Measurements from ENCODE around the gene PGAM4. TPM values are rescaled to one million over a fixed set of nuclear protein-coding genes. Genes with fewer than 3 reads are reported as not detected.
"Not testable (repeated sequence)": the region's sequence is repeated elsewhere in the genome, so short reads cannot be mapped to it uniquely, and the experiment has no call there.

PGAM4 gene
- total RNA-seq, 1 donor = not detected

GRCh38 chrX:77924320-77924859, 45.0 kb downstream of the PGAM4 start:
- no peaks in the 10 kb centered on the region for H3K9me3 ChIP-seq (ENCODE audit: low read depth, low read length)
- no peak overlapping the region for H3K27ac ChIP-seq (ENCODE audit: low read depth, low read length)
- H3K4me1 ChIP-seq (ENCODE audit: insufficient read depth, low read length) = no peaks in the 10 kb centered on the region
- H3K36me3 ChIP-seq (ENCODE audit: insufficient read depth, low read length) = no peaks in the 10 kb centered on the region
- no peak for DNase-seq (ENCODE audit: insufficient read length, low spot score, missing footprints)
- no peak overlapping the region for H3K4me3 ChIP-seq (ENCODE audit: insufficient read depth, low read length)
- H3K4me2 ChIP-seq (ENCODE audit: insufficient read depth, low read length) = no peak overlapping the region
- no peaks in the 10 kb centered on the region for H4K20me1 ChIP-seq (ENCODE audit: insufficient read depth, low read length)
- TF ChIP-seq CTCF (IDR thresholded peaks at IDR 0.05; ENCODE audit: extremely low read depth, low read depth, low read length) = no peak
- no peak overlapping the region for H2AFZ ChIP-seq (ENCODE audit: low read length)
- no peaks in the 10 kb centered on the region for H3K27me3 ChIP-seq (ENCODE audit: insufficient read depth, low read length)
- H3K79me2 ChIP-seq (ENCODE audit: insufficient read depth, low read length) = no peaks in the 10 kb centered on the region

DNA sequence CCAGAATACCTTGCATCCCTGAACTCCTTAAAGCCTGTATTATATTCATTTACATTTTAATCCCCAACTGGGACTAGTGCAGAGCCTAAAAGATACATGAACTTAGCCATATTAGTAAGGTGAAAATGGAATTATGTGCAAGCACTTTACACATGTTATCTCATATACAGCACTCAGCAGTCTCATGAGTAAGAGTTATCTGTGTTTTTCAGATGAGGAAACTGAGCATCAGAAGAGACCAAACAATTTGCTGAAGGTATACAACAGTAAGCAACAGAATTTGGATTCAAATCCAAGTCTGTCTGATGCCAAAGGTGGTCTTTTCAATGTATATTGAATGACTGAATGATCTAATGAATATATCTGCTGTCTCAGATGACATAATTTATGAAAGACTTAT, 46.7 kb downstream of the PGAM4 start:
- Histone ChIP-seq H3K4me2 (ENCODE audit: insufficient read depth, low read length) (no peak overlapping the region), H3K27me3 (ENCODE audit: insufficient read depth, low read length) (no peaks in the 10 kb centered on the region), H3K4me3 (ENCODE audit: insufficient read depth, low read length) (no peak overlapping the region), H3K27ac (ENCODE audit: low read depth, low read length) (no peak overlapping the region), H3K36me3 (ENCODE audit: insufficient read depth, low read length) (no peaks in the 10 kb centered on the region), H4K20me1 (ENCODE audit: insufficient read depth, low read length) (no peaks in the 10 kb centered on the region), H3K79me2 (ENCODE audit: insufficient read depth, low read length) (no peaks in the 10 kb centered on the region), H2AFZ (ENCODE audit: low read length) (no peak overlapping the region), H3K9me3 (ENCODE audit: low read depth, low read length) (no peaks in the 10 kb centered on the region), H3K4me1 (ENCODE audit: insufficient read depth, low read length) (peaks cover 3% of the 10 kb centered on the region)
- TF ChIP-seq CTCF (IDR thresholded peaks at IDR 0.05; ENCODE audit: extremely low read depth, low read depth, low read length) = no peak
- DNase-seq (ENCODE audit: insufficient read length, low spot score, missing footprints) = no peak

DNA sequence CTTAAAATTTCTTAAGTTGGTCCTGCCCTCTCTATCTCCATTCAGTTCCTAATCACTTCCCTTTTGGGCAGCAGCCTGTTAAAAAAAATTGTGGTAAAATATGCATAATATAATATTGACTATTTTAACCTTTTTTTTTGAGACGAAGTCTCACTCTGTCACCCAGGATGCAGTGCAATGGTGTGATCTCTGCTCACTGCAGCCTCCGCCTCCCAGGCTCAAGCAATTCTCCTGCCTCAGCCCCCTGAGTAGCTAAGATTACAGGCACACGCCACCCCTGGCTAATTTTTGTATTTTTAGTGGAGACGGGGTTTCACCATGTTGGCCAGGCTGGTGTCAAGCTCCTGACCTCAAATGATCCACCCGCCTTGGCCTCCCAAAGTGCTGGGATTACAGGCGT, 50.1 kb downstream of the PGAM4 start:
- not testable (repeated sequence) for H3K27ac ChIP-seq (ENCODE audit: low read depth, low read length); H3K9me3 ChIP-seq (ENCODE audit: low read depth, low read length); H3K4me1 ChIP-seq (ENCODE audit: insufficient read depth, low read length); DNase-seq (ENCODE audit: insufficient read length, low spot score, missing footprints); H3K79me2 ChIP-seq (ENCODE audit: insufficient read depth, low read length); H3K27me3 ChIP-seq (ENCODE audit: insufficient read depth, low read length); H4K20me1 ChIP-seq (ENCODE audit: insufficient read depth, low read length); H2AFZ ChIP-seq (ENCODE audit: low read length); H3K4me2 ChIP-seq (ENCODE audit: insufficient read depth, low read length); H3K36me3 ChIP-seq (ENCODE audit: insufficient read depth, low read length); H3K4me3 ChIP-seq (ENCODE audit: insufficient read depth, low read length)

DNA sequence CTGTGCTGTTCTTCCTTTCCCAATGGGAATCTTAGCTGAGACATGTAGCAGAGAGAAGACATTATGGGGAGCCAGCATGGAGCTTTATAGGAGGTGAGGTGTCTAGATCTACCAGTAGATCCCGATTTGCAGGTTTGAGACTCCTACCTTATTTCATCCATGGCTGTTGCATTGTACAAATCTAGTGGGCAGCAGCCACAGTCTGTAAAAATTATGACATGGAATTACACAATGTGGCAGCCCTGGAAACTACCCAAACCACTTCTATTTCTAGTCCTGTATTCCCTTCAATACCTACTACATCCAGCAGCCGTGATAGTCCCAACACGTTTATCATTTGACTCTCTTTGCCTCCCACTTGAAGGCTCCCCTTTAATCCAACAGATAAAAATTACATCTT, 50.9 kb downstream of the PGAM4 start:
- DNase-seq (ENCODE audit: insufficient read length, low spot score, missing footprints) = peak; percentile 19
- no peak overlapping the region for H3K27ac ChIP-seq (ENCODE audit: low read depth, low read length)

More for the DNA sequence above, 50.9 kb downstream of the PGAM4 start:
- peaks cover 3% of the 10 kb centered on the region for H3K4me1 ChIP-seq (ENCODE audit: insufficient read depth, low read length)
- H3K27me3 ChIP-seq (ENCODE audit: insufficient read depth, low read length) = no peaks in the 10 kb centered on the region
- no peaks in the 10 kb centered on the region for H4K20me1 ChIP-seq (ENCODE audit: insufficient read depth, low read length)
- no peak overlapping the region for H3K4me3 ChIP-seq (ENCODE audit: insufficient read depth, low read length)
- TF ChIP-seq CTCF (IDR thresholded peaks at IDR 0.05; ENCODE audit: extremely low read depth, low read depth, low read length) = no peak
- H3K9me3 ChIP-seq (ENCODE audit: low read depth, low read length) = no peaks in the 10 kb centered on the region
- H3K79me2 ChIP-seq (ENCODE audit: insufficient read depth, low read length) = peaks cover 3% of the 10 kb centered on the region
- no peak overlapping the region for H3K4me2 ChIP-seq (ENCODE audit: insufficient read depth, low read length)
- H3K36me3 ChIP-seq (ENCODE audit: insufficient read depth, low read length) = no peaks in the 10 kb centered on the region
- H2AFZ ChIP-seq (ENCODE audit: low read length) = no peak overlapping the region

Other genes starting within 250 kb of the PGAM4 start
- gene ATRX, start 183.4 kb downstream of the PGAM4 start, total RNA-seq = 79.0 and 80.3 TPM in 2 replicates
- 59.7 and 66.9 TPM in 2 replicates for gene MAGT1, start 74.2 kb downstream of the PGAM4 start, total RNA-seq
- 145 and 152 TPM in 2 replicates for gene COX7B, start 70.2 kb downstream of the PGAM4 start, total RNA-seq
- gene ATP7A, start 58.9 kb downstream of the PGAM4 start, total RNA-seq = 14.4 and 16.6 TPM in 2 replicates
- 126 and 206 TPM in 2 replicates for gene PGK1, start 134.6 kb upstream of the PGAM4 start, total RNA-seq
- gene TAF9B, start 170.0 kb upstream of the PGAM4 start, total RNA-seq = 20.3 and 23.3 TPM in 2 replicates